ENCODE data around the gene RAET1G.

DNA sequence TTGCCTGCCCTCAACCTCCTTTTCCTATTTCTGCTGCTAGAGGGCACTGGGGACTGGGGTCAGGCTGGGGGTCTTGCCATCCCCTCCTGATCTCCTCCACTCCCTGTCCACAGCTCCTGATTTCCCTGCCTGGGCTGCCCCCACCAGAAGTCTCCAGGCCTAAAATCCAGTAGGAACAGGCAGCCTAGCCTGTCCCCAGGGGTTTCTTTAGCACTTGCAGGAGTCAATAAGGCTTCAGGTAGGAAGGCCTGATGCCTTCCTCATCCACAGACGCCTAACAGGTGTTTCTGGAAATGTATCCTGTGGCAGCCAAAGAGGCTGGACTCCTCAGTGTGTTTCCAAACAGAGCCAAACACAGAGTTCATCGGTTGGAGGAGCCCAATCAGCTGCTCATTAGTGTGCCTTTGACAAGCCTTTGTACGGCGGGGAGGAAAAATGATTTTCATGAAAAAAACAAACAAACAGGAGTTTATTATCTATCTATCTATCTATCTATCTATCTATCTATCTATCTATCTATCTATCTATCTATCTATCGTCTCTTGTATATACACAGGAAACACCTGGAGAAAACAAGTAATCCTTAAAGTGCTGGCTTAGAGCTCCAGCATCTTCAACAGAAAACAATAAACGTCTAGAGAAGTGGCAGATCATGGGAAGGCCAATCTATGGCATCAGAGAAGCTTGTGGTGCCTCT is 21.3 kb downstream of the RAET1G start:
- TF ChIP-seq, protein P1, sequence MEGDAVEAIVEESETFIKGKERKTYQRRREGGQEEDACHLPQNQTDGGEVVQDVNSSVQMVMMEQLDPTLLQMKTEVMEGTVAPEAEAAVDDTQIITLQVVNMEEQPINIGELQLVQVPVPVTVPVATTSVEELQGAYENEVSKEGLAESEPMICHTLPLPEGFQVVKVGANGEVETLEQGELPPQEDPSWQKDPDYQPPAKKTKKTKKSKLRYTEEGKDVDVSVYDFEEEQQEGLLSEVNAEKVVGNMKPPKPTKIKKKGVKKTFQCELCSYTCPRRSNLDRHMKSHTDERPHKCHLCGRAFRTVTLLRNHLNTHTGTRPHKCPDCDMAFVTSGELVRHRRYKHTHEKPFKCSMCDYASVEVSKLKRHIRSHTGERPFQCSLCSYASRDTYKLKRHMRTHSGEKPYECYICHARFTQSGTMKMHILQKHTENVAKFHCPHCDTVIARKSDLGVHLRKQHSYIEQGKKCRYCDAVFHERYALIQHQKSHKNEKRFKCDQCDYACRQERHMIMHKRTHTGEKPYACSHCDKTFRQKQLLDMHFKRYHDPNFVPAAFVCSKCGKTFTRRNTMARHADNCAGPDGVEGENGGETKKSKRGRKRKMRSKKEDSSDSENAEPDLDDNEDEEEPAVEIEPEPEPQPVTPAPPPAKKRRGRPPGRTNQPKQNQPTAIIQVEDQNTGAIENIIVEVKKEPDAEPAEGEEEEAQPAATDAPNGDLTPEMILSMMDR (IDR thresholded peaks at IDR 0.05), result no peak
- TF ChIP-seq POLR2A (IDR thresholded peaks at IDR 0.05), result no peak
